Measurements from ENCODE around the gene NEURL2. TPM values are rescaled to one million over a fixed set of nuclear protein-coding genes. Genes with fewer than 3 reads are reported as not detected.

NEURL2 gene
- total and polyA plus RNA-seq, 10 of the 15 experiments (the other 5 are each of a cell fraction or from before 2014, with no cell fraction given) = 0.53 to 7.0 (median 2.7) TPM

DNA sequence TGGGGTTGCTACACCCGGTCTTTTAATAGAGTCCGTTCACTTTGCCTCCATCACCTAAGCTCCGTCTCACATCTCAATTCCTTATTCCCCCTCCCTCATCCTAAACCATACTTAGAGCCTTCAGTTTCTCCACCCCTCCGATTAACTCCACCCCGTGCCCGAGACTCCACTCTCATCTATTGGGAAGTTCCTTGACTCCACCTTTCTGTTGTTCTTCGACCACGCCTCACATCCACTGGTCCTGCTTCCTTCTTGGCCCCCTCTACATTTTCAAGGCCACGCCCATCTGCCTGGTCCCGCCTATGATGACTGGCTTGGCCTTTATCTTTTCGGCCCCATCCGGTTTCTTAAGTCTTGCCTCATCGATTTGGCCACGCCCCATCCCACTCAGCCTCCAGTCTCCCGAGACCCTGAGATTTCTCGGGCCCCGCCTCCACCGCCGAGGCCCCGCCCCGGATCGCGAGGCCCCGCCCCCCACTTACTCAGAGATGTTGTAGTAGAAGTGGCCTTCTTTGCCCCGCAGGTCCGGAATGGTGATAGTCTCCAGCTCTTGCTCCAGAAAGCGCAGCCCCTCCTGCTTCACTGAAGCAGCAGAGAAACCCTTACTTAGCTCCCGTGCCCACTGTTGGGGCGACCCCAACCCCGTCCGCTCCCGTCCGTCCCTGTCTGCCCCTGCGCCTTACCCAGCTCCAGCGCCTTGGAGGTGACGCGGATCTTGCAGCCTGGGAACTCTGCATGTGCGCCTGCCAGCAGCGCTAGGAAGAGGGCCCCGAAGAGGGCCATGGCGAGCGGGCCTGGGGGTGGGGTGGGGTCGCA is 19.9 kb upstream of the NEURL2 start (continued):
- TF ChIP-seq, protein P1, sequence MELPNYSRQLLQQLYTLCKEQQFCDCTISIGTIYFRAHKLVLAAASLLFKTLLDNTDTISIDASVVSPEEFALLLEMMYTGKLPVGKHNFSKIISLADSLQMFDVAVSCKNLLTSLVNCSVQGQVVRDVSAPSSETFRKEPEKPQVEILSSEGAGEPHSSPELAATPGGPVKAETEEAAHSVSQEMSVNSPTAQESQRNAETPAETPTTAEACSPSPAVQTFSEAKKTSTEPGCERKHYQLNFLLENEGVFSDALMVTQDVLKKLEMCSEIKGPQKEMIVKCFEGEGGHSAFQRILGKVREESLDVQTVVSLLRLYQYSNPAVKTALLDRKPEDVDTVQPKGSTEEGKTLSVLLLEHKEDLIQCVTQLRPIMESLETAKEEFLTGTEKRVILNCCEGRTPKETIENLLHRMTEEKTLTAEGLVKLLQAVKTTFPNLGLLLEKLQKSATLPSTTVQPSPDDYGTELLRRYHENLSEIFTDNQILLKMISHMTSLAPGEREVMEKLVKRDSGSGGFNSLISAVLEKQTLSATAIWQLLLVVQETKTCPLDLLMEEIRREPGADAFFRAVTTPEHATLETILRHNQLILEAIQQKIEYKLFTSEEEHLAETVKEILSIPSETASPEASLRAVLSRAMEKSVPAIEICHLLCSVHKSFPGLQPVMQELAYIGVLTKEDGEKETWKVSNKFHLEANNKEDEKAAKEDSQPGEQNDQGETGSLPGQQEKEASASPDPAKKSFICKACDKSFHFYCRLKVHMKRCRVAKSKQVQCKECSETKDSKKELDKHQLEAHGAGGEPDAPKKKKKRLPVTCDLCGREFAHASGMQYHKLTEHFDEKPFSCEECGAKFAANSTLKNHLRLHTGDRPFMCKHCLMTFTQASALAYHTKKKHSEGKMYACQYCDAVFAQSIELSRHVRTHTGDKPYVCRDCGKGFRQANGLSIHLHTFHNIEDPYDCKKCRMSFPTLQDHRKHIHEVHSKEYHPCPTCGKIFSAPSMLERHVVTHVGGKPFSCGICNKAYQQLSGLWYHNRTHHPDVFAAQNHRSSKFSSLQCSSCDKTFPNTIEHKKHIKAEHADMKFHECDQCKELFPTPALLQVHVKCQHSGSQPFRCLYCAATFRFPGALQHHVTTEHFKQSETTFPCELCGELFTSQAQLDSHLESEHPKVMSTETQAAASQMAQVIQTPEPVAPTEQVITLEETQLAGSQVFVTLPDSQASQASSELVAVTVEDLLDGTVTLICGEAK (IDR thresholded peaks at IDR 0.05; ENCODE audit: borderline replicate concordance) = no peak
- TF ChIP-seq HSF1 (IDR thresholded peaks at IDR 0.05; ENCODE audit: low read depth, low read length) = no peak
- TF ChIP-seq STAT3 (IDR thresholded peaks at IDR 0.05; ENCODE audit: low read depth, low read length) = no peak
- TF ChIP-seq EED (IDR thresholded peaks at IDR 0.05; ENCODE audit: low read depth) = no peak
- no peak for TF ChIP-seq SPI1 (IDR thresholded peaks at IDR 0.05; ENCODE audit: borderline replicate concordance, insufficient read depth, low read depth, low read length)
